ENCODE measurements around the gene KAT7.
"Not testable (repeated sequence)": the region's sequence is repeated elsewhere in the genome, so short reads cannot be mapped to it uniquely, and the experiment has no call there.

The KAT7 gene

GRCh38 chr17:49788478-49789242, at the start of gene KAT7:
Gene KAT7, plus strand, starts transcription at chr17:49788681. Its CDS starts 154 bp downstream, at chr17:49788835.
- DNase-seq (ENCODE audit: low spot score), result peak; percentile 99

- DNase-seq (ENCODE audit: low spot score), result peak; percentile 98
Measured at GRCh38 chr17:49739641-49740271, 48.7 kb upstream of the KAT7 start.

- no peak for DNase-seq (ENCODE audit: low spot score)
Measured at GRCh38 chr17:49741009-49741691, 47.3 kb upstream of the KAT7 start.

GRCh38 chr17:49741692-49742076, 46.8 kb upstream of the KAT7 start:
- DNase-seq (ENCODE audit: low spot score), result no peak

- peak; percentile 29 for DNase-seq (ENCODE audit: low spot score)
Measured at GRCh38 chr17:49742166-49742638, 46.3 kb upstream of the KAT7 start.

- no peak for DNase-seq (ENCODE audit: low spot score)
Measured at GRCh38 chr17:49745175-49746139, 43.0 kb upstream of the KAT7 start.

GRCh38 chr17:49746791-49747490, 41.5 kb upstream of the KAT7 start:
- DNase-seq (ENCODE audit: low spot score), result peak; percentile 63

- DNase-seq (ENCODE audit: low spot score), result no peak
Measured at GRCh38 chr17:49747632-49748031, 40.8 kb upstream of the KAT7 start.

GRCh38 chr17:49748223-49748622, 40.3 kb upstream of the KAT7 start:
- peak; percentile 51 for DNase-seq (ENCODE audit: low spot score)

- peak; percentile 70 for DNase-seq (ENCODE audit: low spot score)
Measured at GRCh38 chr17:49748791-49749190, 39.7 kb upstream of the KAT7 start.

GRCh38 chr17:49749730-49750129, 38.8 kb upstream of the KAT7 start:
- no peak for DNase-seq (ENCODE audit: low spot score)

GRCh38 chr17:49752508-49752907, 36.0 kb upstream of the KAT7 start:
- no peak for DNase-seq (ENCODE audit: low spot score)

- no peak for DNase-seq (ENCODE audit: low spot score)
Measured at GRCh38 chr17:49753959-49754391, 34.5 kb upstream of the KAT7 start.

- no peak for DNase-seq (ENCODE audit: low spot score)
Measured at GRCh38 chr17:49755663-49756283, 32.7 kb upstream of the KAT7 start.

GRCh38 chr17:49756323-49757150, 31.9 kb upstream of the KAT7 start:
- DNase-seq (ENCODE audit: low spot score), result no peak

GRCh38 chr17:49757151-49757777, 31.2 kb upstream of the KAT7 start:
- no peak for DNase-seq (ENCODE audit: low spot score)

- DNase-seq (ENCODE audit: low spot score), result not testable (repeated sequence)
Measured at GRCh38 chr17:49758464-49759010, 29.9 kb upstream of the KAT7 start.

GRCh38 chr17:49759203-49759602, 29.3 kb upstream of the KAT7 start:
- DNase-seq (ENCODE audit: low spot score), result no peak

GRCh38 chr17:49760296-49760695, 28.2 kb upstream of the KAT7 start:
- DNase-seq (ENCODE audit: low spot score), result no peak

Data from CD4-positive, alpha-beta T cell treated with Interleukin-6 at 100 ng/mL for 8 hours (primary cell).